ENCODE results near the gene ADGRE2.

The ADGRE2 gene

DNA sequence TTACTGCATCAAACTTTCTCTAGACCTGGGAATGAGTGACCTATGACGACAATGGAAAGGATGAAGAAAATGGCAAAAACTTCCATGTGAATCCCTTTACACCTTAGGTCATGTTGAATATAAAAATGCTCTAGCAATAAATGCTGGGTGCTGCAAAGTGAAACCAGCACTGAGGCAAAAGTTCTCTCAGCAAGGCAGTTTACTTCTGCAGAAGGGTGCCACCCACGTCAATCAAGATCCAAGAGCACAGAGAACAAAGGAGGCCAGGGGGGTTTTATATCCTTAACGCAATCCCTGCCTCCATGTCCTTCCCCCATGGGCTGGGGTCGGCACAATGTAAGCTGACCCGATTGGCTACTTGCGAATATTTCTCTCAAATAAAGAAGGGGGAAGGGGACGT is 49.8 kb downstream of the ADGRE2 start:
- no peaks in the 10 kb centered on the region for H3K4me1 ChIP-seq (ENCODE audit: insufficient read depth, insufficient read length)
- DNase-seq (ENCODE audit: low read depth, low spot score), result no peak
- no peak overlapping the region for H3K4me3 ChIP-seq (ENCODE audit: insufficient read length, low read depth)
- H3K9ac ChIP-seq (ENCODE audit: insufficient read length, low read depth), result no peak overlapping the region
- H3K36me3 ChIP-seq (ENCODE audit: insufficient read depth, insufficient read length, low read length), result no peaks in the 10 kb centered on the region
- H3K27me3 ChIP-seq (ENCODE audit: insufficient read depth, insufficient read length), result no peaks in the 10 kb centered on the region
- TF ChIP-seq YY1 (IDR thresholded peaks at IDR 0.05; ENCODE audit: insufficient read depth, insufficient read length), result no peak
- no peak for TF ChIP-seq SUZ12 (IDR thresholded peaks at IDR 0.05; ENCODE audit: extremely low read depth, insufficient read depth, insufficient read length)
- TF ChIP-seq ZNF274 (IDR thresholded peaks at IDR 0.05; ENCODE audit: low read depth, low read length), result no peak
- peaks cover 48% of the 10 kb centered on the region for H3K9me3 ChIP-seq (ENCODE audit: insufficient read depth, low read length)

DNA sequence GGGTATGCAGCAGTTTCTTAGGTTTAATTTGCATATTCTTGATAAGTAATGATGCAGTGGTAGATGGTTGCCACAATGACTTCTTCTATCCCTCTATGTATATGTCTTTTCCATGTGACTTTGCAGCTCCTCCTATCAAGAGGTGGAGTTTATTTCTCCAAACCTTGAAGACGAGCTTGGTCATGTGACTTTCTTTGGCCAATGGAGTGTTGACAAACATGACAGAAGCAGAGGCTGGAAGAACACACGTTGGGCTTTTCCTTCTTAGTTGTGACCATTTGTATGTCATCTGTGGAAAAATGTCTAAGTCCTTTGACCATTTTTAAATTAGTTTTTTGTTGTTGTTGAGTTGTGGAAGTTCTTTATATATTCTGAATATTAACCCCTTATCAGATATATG is 56.2 kb downstream of the ADGRE2 start:
- H3K9me3 ChIP-seq (ENCODE audit: insufficient read depth, low read length), result peaks cover 75% of the 10 kb centered on the region
- DNase-seq (ENCODE audit: low read depth, low spot score), result no peak
- no peak overlapping the region for H3K9ac ChIP-seq (ENCODE audit: insufficient read length, low read depth)
- no peak for TF ChIP-seq SUZ12 (IDR thresholded peaks at IDR 0.05; ENCODE audit: extremely low read depth, insufficient read depth, insufficient read length)
- no peak for TF ChIP-seq YY1 (IDR thresholded peaks at IDR 0.05; ENCODE audit: insufficient read depth, insufficient read length)
- no peak for TF ChIP-seq ZNF274 (IDR thresholded peaks at IDR 0.05; ENCODE audit: low read depth, low read length)
- H3K4me1 ChIP-seq (ENCODE audit: insufficient read depth, insufficient read length), result no peaks in the 10 kb centered on the region
- H3K36me3 ChIP-seq (ENCODE audit: insufficient read depth, insufficient read length, low read length), result peaks cover 21% of the 10 kb centered on the region
- no peaks in the 10 kb centered on the region for H3K27me3 ChIP-seq (ENCODE audit: insufficient read depth, insufficient read length)
- no peak overlapping the region for H3K4me3 ChIP-seq (ENCODE audit: insufficient read length, low read depth)

DNA sequence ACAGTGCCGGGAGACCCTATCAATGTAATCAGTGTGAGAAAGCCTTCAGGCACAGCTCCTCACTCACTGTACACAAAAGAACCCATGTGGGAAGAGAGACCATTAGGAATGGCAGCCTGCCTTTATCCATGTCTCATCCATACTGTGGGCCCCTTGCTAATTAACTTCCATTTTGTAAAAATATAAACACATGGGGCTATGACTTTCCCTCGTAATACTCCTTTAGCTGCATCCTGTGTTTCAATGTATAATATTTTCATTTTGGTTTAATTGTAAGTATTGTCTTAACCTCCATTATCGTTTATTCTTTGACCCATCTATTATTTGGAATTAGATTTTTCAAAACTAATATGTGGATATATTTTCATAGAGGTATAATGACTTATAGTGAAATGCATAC is 59.2 kb downstream of the ADGRE2 start:
- peaks cover 40% of the 10 kb centered on the region for H3K36me3 ChIP-seq (ENCODE audit: insufficient read depth, insufficient read length, low read length)
- TF ChIP-seq SUZ12 (IDR thresholded peaks at IDR 0.05; ENCODE audit: extremely low read depth, insufficient read depth, insufficient read length) (no peak), ZNF274 (IDR thresholded peaks at IDR 0.05; ENCODE audit: low read depth, low read length) (no peak), YY1 (IDR thresholded peaks at IDR 0.05; ENCODE audit: insufficient read depth, insufficient read length) (no peak)
- no peaks in the 10 kb centered on the region for H3K4me1 ChIP-seq (ENCODE audit: insufficient read depth, insufficient read length)
- no peak for DNase-seq (ENCODE audit: low read depth, low spot score)
- peaks cover 76% of the 10 kb centered on the region for H3K9me3 ChIP-seq (ENCODE audit: insufficient read depth, low read length)
- H3K27me3 ChIP-seq (ENCODE audit: insufficient read depth, insufficient read length), result no peaks in the 10 kb centered on the region
- H3K4me3 ChIP-seq (ENCODE audit: insufficient read length, low read depth), result no peak overlapping the region
- H3K9ac ChIP-seq (ENCODE audit: insufficient read length, low read depth), result no peak overlapping the region

GRCh38 chr19:14718522-14719116 is 59.7 kb downstream of the ADGRE2 start:
- Histone ChIP-seq H3K36me3 (ENCODE audit: insufficient read depth, insufficient read length, low read length) (peaks cover 40% of the 10 kb centered on the region), H3K4me3 (ENCODE audit: insufficient read length, low read depth) (no peak overlapping the region), H3K4me1 (ENCODE audit: insufficient read depth, insufficient read length) (no peaks in the 10 kb centered on the region), H3K27me3 (ENCODE audit: insufficient read depth, insufficient read length) (no peaks in the 10 kb centered on the region), H3K9ac (ENCODE audit: insufficient read length, low read depth) (no peak overlapping the region), H3K9me3 (ENCODE audit: insufficient read depth, low read length) (peaks cover 76% of the 10 kb centered on the region)
- TF ChIP-seq YY1 (IDR thresholded peaks at IDR 0.05; ENCODE audit: insufficient read depth, insufficient read length), result no peak
- peak; percentile 98 for TF ChIP-seq ZNF274 (IDR thresholded peaks at IDR 0.05; ENCODE audit: low read depth, low read length)
- DNase-seq (ENCODE audit: low read depth, low spot score), result no peak

GRCh38 chr19:14715841-14716240 is 62.5 kb downstream of the ADGRE2 start:
- no peak overlapping the region for H3K4me3 ChIP-seq (ENCODE audit: insufficient read length, low read depth)
- H3K36me3 ChIP-seq (ENCODE audit: insufficient read depth, insufficient read length, low read length), result peaks cover 40% of the 10 kb centered on the region
- H3K27me3 ChIP-seq (ENCODE audit: insufficient read depth, insufficient read length), result no peaks in the 10 kb centered on the region
- TF ChIP-seq ZNF274 (IDR thresholded peaks at IDR 0.05; ENCODE audit: low read depth, low read length) (no peak), SUZ12 (IDR thresholded peaks at IDR 0.05; ENCODE audit: extremely low read depth, insufficient read depth, insufficient read length) (no peak), YY1 (IDR thresholded peaks at IDR 0.05; ENCODE audit: insufficient read depth, insufficient read length) (no peak)
- DNase-seq (ENCODE audit: low read depth, low spot score), result no peak
- no peaks in the 10 kb centered on the region for H3K4me1 ChIP-seq (ENCODE audit: insufficient read depth, insufficient read length)
- H3K9me3 ChIP-seq (ENCODE audit: insufficient read depth, low read length), result peaks cover 59% of the 10 kb centered on the region
- no peak overlapping the region for H3K9ac ChIP-seq (ENCODE audit: insufficient read length, low read depth)

DNA sequence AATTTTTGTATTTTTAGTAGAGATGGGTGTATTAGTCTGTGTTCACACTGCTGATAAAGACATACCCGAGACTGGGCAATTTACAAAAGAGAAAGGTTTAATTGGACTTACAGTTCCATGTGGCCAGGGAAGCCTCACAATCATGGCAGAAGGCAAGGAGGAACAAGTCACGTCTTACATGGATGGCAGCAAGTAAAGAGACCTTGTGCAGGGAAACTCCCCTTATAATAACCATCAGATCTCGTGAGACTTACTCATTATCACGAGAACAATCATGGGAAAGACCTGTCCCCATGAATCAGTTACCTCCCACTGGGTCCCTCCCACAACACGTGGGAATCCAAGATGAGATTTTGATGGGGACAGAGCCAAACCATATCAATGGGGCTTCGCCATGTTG is 73.9 kb downstream of the ADGRE2 start:
- no peaks in the 10 kb centered on the region for H3K27me3 ChIP-seq (ENCODE audit: insufficient read depth, insufficient read length)
- no peak for DNase-seq (ENCODE audit: low read depth, low spot score)
- no peak overlapping the region for H3K9ac ChIP-seq (ENCODE audit: insufficient read length, low read depth)
- H3K36me3 ChIP-seq (ENCODE audit: insufficient read depth, insufficient read length, low read length), result peaks cover 64% of the 10 kb centered on the region
- H3K4me3 ChIP-seq (ENCODE audit: insufficient read length, low read depth), result no peak overlapping the region
- no peaks in the 10 kb centered on the region; the same call in 1 of the 2 replicates for H3K9me3 ChIP-seq (ENCODE audit: insufficient read depth, low read length)
- TF ChIP-seq SUZ12 (IDR thresholded peaks at IDR 0.05; ENCODE audit: extremely low read depth, insufficient read depth, insufficient read length), result no peak
- no peak for TF ChIP-seq ZNF274 (IDR thresholded peaks at IDR 0.05; ENCODE audit: low read depth, low read length)
- no peak for TF ChIP-seq YY1 (IDR thresholded peaks at IDR 0.05; ENCODE audit: insufficient read depth, insufficient read length)
- H3K4me1 ChIP-seq (ENCODE audit: insufficient read depth, insufficient read length), result no peaks in the 10 kb centered on the region

DNA sequence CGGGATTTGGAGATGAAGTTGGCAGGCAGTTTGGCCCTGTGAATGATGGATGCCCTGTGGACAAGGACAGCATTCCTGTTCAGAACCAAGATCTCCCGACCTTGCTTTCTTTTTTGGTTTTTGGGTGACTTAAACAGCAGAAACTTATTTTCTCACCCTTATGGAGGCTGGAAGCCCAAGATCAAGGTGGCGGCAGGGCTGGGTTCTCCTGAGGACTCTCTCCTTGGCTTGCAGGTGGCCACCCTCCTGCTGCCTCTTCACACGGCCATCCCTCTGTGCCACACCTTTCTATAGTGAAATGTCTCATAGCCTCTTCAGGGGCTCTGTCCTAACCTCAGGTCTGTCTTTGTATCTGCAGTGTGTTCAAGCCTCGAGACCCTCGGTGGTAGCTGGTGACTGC is 74.5 kb downstream of the ADGRE2 start:
- Histone ChIP-seq H3K4me1 (ENCODE audit: insufficient read depth, insufficient read length) (no peaks in the 10 kb centered on the region), H3K4me3 (ENCODE audit: insufficient read length, low read depth) (no peak overlapping the region), H3K9ac (ENCODE audit: insufficient read length, low read depth) (no peak overlapping the region), H3K36me3 (ENCODE audit: insufficient read depth, insufficient read length, low read length) (peaks cover 65% of the 10 kb centered on the region), H3K27me3 (ENCODE audit: insufficient read depth, insufficient read length) (no peaks in the 10 kb centered on the region), H3K9me3 (ENCODE audit: insufficient read depth, low read length) (no peaks in the 10 kb centered on the region; the same call in 1 of the 2 replicates)
- TF ChIP-seq YY1 (IDR thresholded peaks at IDR 0.05; ENCODE audit: insufficient read depth, insufficient read length), result no peak
- no peak for TF ChIP-seq ZNF274 (IDR thresholded peaks at IDR 0.05; ENCODE audit: low read depth, low read length)
- TF ChIP-seq SUZ12 (IDR thresholded peaks at IDR 0.05; ENCODE audit: extremely low read depth, insufficient read depth, insufficient read length), result no peak
- no peak for DNase-seq (ENCODE audit: low read depth, low spot score)
